Keratinocyte (primary cell): ENCODE data around the gene SCAMP1. TPM values are rescaled to one million over a fixed set of nuclear protein-coding genes. Genes with fewer than 3 reads are reported as not detected.

Source experiments
- DNase-seq: peaks from one replicate; pipeline ENCODE4 v3.0.0-alpha.2; 2011; ENCODE audit warnings: low read depth, missing footprints, low spot score
- FAIRE-seq: peaks from 2 replicates; lab custom pipeline; 2011; peaks lifted over from hg19 to GRCh38; lab: Jason Lieb, UNC
- H2AFZ ChIP-seq: 2 replicates; pipeline ENCODE4 v1.6.0; 2012; ENCODE audit warnings: low read length, control low read depth, inconsistent platforms; ENCODE audit not compliant: control insufficient read depth
- H3K27ac ChIP-seq: 2 replicates; pipeline ENCODE4 v1.5.1; 2011; ENCODE audit warnings: low read length; ENCODE audit not compliant: control insufficient read depth, insufficient read depth
- H3K27me3 ChIP-seq: 3 replicates; pipeline ENCODE4 v1.6.0; 2011; ENCODE audit warnings: low read length; ENCODE audit not compliant: control insufficient read depth, insufficient read depth; ENCODE audit errors: extremely low read depth
- H3K36me3 ChIP-seq, 2 experiments: 2 replicates in 1 of 2; 3 replicates in 1 of 2; pipeline ENCODE4 v1.5.1; 2011; ENCODE audit warnings: low read length in 2 of 2, mild to moderate bottlenecking in 1 of 2; ENCODE audit not compliant: control insufficient read depth in 2 of 2, insufficient read depth in 2 of 2; ENCODE audit errors: extremely low read depth in 1 of 2
- H3K4me1 ChIP-seq: 3 replicates; pipeline ENCODE4 v1.5.1; 2011; ENCODE audit warnings: low read length; ENCODE audit not compliant: control insufficient read depth, insufficient read depth; ENCODE audit errors: extremely low read depth
- H3K4me2 ChIP-seq: 3 replicates; pipeline ENCODE4 v1.6.0; 2011; ENCODE audit warnings: low read depth, low read length; ENCODE audit not compliant: control insufficient read depth, insufficient read depth; ENCODE audit errors: extremely low read depth
- H3K4me3 ChIP-seq, 3 experiments: fragments of 200-600 bp in 1 of 3; sonication (generic) in 1 of 3; 2 replicates in 2 of 3; 3 replicates in 1 of 3; pipeline ENCODE4 v1.5.1; 2011 to 2016; ENCODE audit warnings: low read length in 3 of 3, mild to moderate bottlenecking in 3 of 3, control low read depth in 2 of 3, inconsistent platforms in 1 of 3, low read depth in 1 of 3, mixed read lengths in 1 of 3, mixed run types in 1 of 3, moderate library complexity in 1 of 3; ENCODE audit not compliant: control insufficient read depth in 2 of 3, insufficient read depth in 2 of 3; ENCODE audit errors: extremely low read depth in 1 of 3
- H3K79me2 ChIP-seq: 2 replicates; pipeline ENCODE4 v1.6.0; 2012; ENCODE audit warnings: low read length; ENCODE audit not compliant: control insufficient read depth, insufficient read depth
- H3K9ac ChIP-seq: 3 replicates; pipeline ENCODE4 v1.6.0; 2011; ENCODE audit warnings: low read length; ENCODE audit not compliant: control insufficient read depth, insufficient read depth; ENCODE audit errors: extremely low read depth
- H3K9me1 ChIP-seq: 3 replicates; pipeline ENCODE4 v1.6.0; 2011; ENCODE audit warnings: low read length; ENCODE audit not compliant: control insufficient read depth, insufficient read depth; ENCODE audit errors: extremely low read depth
- H3K9me3 ChIP-seq: 2 replicates; pipeline ENCODE4 v1.5.1; 2012; ENCODE audit warnings: low read depth, low read length; ENCODE audit not compliant: control insufficient read depth
- H4K20me1 ChIP-seq: 3 replicates; pipeline ENCODE4 v1.6.0; 2011; ENCODE audit warnings: low read length; ENCODE audit not compliant: control insufficient read depth, insufficient read depth; ENCODE audit errors: extremely low read depth
- EZH2 ChIP-seq: IDR thresholded peaks from one replicate; pipeline ENCODE4 v1.6.1; 2012; ENCODE audit warnings: inconsistent platforms, mild to moderate bottlenecking, low read length, moderate library complexity
- dilution Hi-C: fragments of 300-500 bp; cut with MboI; formaldehyde crosslinking; loops from one replicate; pipeline ENCODE4 v1.7.0; 2020; ENCODE audit warnings: low sequenced_read_pairs; ENCODE audit not compliant: extremely low pct_ligation_motif_present
- polyA plus RNA-seq, 5 experiments: library from polyadenylated mRNA; depleted of rRNA in 3 of 5; stranded (reverse) in 3 of 5; stranded (forward) in 1 of 5; unstranded in 1 of 5; fragments of >200 nt; gene quantifications; 1 replicate in 1 of 5; 2 replicates in 3 of 5; 3 replicates in 1 of 5; pipeline versions ENCODE4 v1.2.1 to v1.2.3, GENCODE V29; 2011 to 2012; ENCODE audit warnings: missing spikeins in 2 of 5, low read depth in 1 of 5, low replicate concordance in 1 of 5
- TF ChIP-seq, protein P1 (sequence below), 3 experiments: IDR thresholded peaks in 1 of 3; conservative IDR thresholded peaks in 1 of 3; optimal IDR thresholded peaks in 1 of 3; 2 replicates in 2 of 3; 3 replicates in 1 of 3; pipeline versions ENCODE3 to v1.5.1; 2011; ENCODE audit warnings: low read length in 3 of 3, mild to moderate bottlenecking in 3 of 3, moderate library complexity in 2 of 3, control low read depth in 1 of 3, inconsistent platforms in 1 of 3; ENCODE audit not compliant: insufficient read depth in 2 of 3; ENCODE audit errors: extremely low read depth in 1 of 3

Gene SCAMP1
- polyA plus RNA-seq, 1 donor (not counting 4 experiments of a cell fraction or from before 2014, with no cell fraction given): 36.6 TPM

DNA sequence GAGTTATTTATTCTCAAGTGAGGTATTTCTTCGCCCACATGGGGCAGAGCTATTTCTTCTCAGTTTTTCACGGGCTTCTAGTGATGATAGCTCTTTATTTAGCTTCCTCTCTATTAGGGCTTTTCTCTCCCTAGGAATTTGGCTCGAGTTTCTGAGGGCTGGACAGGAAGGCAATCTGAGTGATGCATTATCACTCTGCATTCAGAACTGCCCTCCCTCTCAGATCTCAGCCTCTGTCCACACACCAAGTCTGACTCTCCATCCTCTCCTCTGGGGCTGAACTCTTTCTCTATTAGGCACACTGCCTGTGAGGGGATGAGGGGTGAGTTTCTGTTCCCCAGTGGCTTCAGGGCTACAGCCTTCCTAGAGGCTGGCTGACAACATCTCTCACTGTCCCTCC is 14.9 kb upstream of the SCAMP1 start:
- Histone ChIP-seq H3K9me3 (no peaks in the 10 kb centered on the region), H3K27me3 (no peaks in the 10 kb centered on the region), H3K36me3 (no peaks in the 10 kb centered on the region), H3K9ac (no peak overlapping the region), H3K4me2 (peak overlapping the region; percentile 23), H3K9me1 (no peaks in the 10 kb centered on the region), H4K20me1 (no peaks in the 10 kb centered on the region), H3K79me2 (no peaks in the 10 kb centered on the region), H3K27ac (no peak overlapping the region), H2AFZ (peak overlapping the region; percentile 83), H3K4me3 (no peak overlapping the region), H3K4me1 (peaks cover 6% of the 10 kb centered on the region)
- dilution Hi-C loops: no loop called here
- TF ChIP-seq EZH2: no peak
- TF ChIP-seq, protein P1, sequence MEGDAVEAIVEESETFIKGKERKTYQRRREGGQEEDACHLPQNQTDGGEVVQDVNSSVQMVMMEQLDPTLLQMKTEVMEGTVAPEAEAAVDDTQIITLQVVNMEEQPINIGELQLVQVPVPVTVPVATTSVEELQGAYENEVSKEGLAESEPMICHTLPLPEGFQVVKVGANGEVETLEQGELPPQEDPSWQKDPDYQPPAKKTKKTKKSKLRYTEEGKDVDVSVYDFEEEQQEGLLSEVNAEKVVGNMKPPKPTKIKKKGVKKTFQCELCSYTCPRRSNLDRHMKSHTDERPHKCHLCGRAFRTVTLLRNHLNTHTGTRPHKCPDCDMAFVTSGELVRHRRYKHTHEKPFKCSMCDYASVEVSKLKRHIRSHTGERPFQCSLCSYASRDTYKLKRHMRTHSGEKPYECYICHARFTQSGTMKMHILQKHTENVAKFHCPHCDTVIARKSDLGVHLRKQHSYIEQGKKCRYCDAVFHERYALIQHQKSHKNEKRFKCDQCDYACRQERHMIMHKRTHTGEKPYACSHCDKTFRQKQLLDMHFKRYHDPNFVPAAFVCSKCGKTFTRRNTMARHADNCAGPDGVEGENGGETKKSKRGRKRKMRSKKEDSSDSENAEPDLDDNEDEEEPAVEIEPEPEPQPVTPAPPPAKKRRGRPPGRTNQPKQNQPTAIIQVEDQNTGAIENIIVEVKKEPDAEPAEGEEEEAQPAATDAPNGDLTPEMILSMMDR (optimal IDR thresholded peaks at IDR 0.05 in 1 of 3, IDR thresholded peaks at IDR 0.05 in 1 of 3, conservative IDR thresholded peaks at IDR 0.05 in 1 of 3; ENCODE audit: extremely low read depth in 1 of 3, insufficient read depth in 2 of 3, low read length in 3 of 3): no peak
- no peak for FAIRE-seq
- no peak for DNase-seq

DNA sequence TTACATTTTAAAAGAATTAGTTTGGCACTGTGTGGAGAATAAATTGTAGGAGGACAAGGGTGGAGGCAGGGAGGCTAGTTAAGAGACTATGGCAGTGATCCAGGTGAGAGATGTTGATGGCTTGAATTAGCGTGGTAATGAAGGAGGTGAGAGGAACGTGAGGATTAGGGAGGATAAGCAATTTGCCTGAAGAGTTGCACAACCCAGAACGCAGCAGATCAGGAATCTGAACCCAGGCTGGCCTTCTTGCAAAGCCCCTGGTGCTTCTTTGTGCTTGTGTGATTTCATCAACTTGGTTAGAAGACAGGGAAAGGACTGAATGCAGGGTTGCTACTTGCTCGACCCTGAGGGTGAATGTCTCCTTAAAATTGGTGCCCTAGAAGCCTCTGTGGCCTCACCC is 6.9 kb upstream of the SCAMP1 start:
- dilution Hi-C loops: no loop called here
- Histone ChIP-seq H3K9me1 (no peaks in the 10 kb centered on the region), H3K4me1 (no peaks in the 10 kb centered on the region), H3K4me3 (no peak overlapping the region), H4K20me1 (no peaks in the 10 kb centered on the region), H3K4me2 (no peak overlapping the region), H3K36me3 (peaks cover 2 to 3% of the 10 kb centered on the region in 2 experiments), H3K9ac (no peak overlapping the region), H3K27me3 (no peaks in the 10 kb centered on the region), H3K79me2 (peaks cover under 1% of the 10 kb centered on the region), H3K27ac (no peak overlapping the region), H2AFZ (no peak overlapping the region), H3K9me3 (no peaks in the 10 kb centered on the region)
- no peak for TF ChIP-seq EZH2
- TF ChIP-seq, protein P1 (optimal IDR thresholded peaks at IDR 0.05 in 1 of 3, IDR thresholded peaks at IDR 0.05 in 1 of 3, conservative IDR thresholded peaks at IDR 0.05 in 1 of 3; ENCODE audit: extremely low read depth in 1 of 3, insufficient read depth in 2 of 3, low read length in 3 of 3): no peak
- no peak for DNase-seq
- FAIRE-seq: no peak
